GM12878 (cell line): ENCODE measurements around the gene LRBA. TPM values are rescaled to one million over a fixed set of nuclear protein-coding genes. Genes with fewer than 3 reads are reported as not detected.

Experiments used
- ATAC-seq: fragments of 200-7000 bp; cut with Tn5 transposase; 3 replicates; pipeline ENCODE4 v1.9.1; 2020; ENCODE audit warnings: mild to moderate bottlenecking, moderate library complexity
- BruUV-seq: library from RNA; stranded (reverse); fragments of 400-500 nt; replicated peaks from 2 replicates; lab custom pipeline; 2021; lab: Mats Ljungman, UMichigan
- CTCF ChIA-PET: fragments of 300-600 bp; sonication (Branson Sonifier 250); formaldehyde crosslinking; extraction: SDS; loops from one replicate; lab custom pipeline; 2021; ENCODE audit warnings: inconsistent platforms; lab: Yijun Ruan, JAX
- POLR2A ChIA-PET: fragments of 350-600 bp; formaldehyde crosslinking; extraction: SDS; loops from one replicate; lab custom pipeline; 2021; ENCODE audit warnings: inconsistent platforms; lab: Charles Lee
- RAD21 ChIA-PET: fragments of 300-600 bp; sonication (Branson Sonifier 250); formaldehyde crosslinking; loops from one replicate; lab custom pipeline; 2023; ENCODE audit warnings: antibody characterized with exemption; ENCODE audit not compliant: unreplicated experiment; lab: Charles Lee
- SMC1A ChIA-PET: fragments of 300-600 bp; sonication (Branson Sonifier 250); formaldehyde crosslinking; loops from one replicate; lab custom pipeline; 2023; ENCODE audit not compliant: unreplicated experiment, uncharacterized antibody; lab: Charles Lee
- DNase-seq: peaks from one replicate; pipeline ENCODE4 v3.0.0-alpha.2; 2011; ENCODE audit warnings: low read depth, low spot score
- FAIRE-seq: peaks from 3 replicates; lab custom pipeline; 2011; peaks lifted over from hg19 to GRCh38; lab: Jason Lieb, UNC
- H2AFZ ChIP-seq: 2 replicates; pipeline ENCODE4 v1.6.0; 2011; ENCODE audit warnings: low read depth, low read length, control low read depth; ENCODE audit not compliant: control insufficient read depth
- H3K27ac ChIP-seq: 2 replicates; pipeline ENCODE4 v1.5.1; 2011; ENCODE audit warnings: control low read depth; ENCODE audit not compliant: control insufficient read depth, insufficient read depth
- H3K27me3 ChIP-seq, 2 experiments: replicated peaks in 1 of 2; 2 replicates each; pipeline versions ENCODE4 v1.6.0 to v1.6.1; 2011; ENCODE audit warnings: low read length in 1 of 2; ENCODE audit not compliant: control insufficient read depth in 2 of 2, insufficient read depth in 2 of 2
- H3K36me3 ChIP-seq, 2 experiments: 2 replicates each; pipeline ENCODE4 v1.5.1; 2011; ENCODE audit warnings: low read length in 1 of 2; ENCODE audit not compliant: control insufficient read depth in 2 of 2, insufficient read depth in 2 of 2
- H3K4me1 ChIP-seq: 2 replicates; pipeline ENCODE4 v1.6.1; 2011; ENCODE audit warnings: mild to moderate bottlenecking, low read length, moderate library complexity, mixed read lengths; ENCODE audit not compliant: control insufficient read depth, insufficient read depth
- H3K4me2 ChIP-seq: 2 replicates; pipeline ENCODE4 v1.6.0; 2011; ENCODE audit warnings: control low read depth; ENCODE audit not compliant: control insufficient read depth, insufficient read depth
- H3K4me3 ChIP-seq: fragments of 200-600 bp; sonication (generic); 2 replicates; pipeline ENCODE4 v1.5.1; 2016
- H3K79me2 ChIP-seq: 2 replicates; pipeline ENCODE4 v1.6.0; 2011; ENCODE audit warnings: low read length; ENCODE audit not compliant: control insufficient read depth, insufficient read depth
- H3K9ac ChIP-seq: 2 replicates; pipeline ENCODE4 v1.8.0; 2011; ENCODE audit warnings: low read length, control low read depth, mixed read lengths; ENCODE audit not compliant: control insufficient read depth, insufficient read depth
- H3K9me3 ChIP-seq: replicated peaks from 3 replicates; pipeline ENCODE4 v1.5.1; 2011; ENCODE audit warnings: mild to moderate bottlenecking, low read length; ENCODE audit not compliant: control insufficient read depth, insufficient read depth
- H4K20me1 ChIP-seq: 2 replicates; pipeline ENCODE4 v1.6.0; 2011; ENCODE audit not compliant: control insufficient read depth, insufficient read depth
- BHLHE40 ChIP-seq, 2 experiments: fragments of 450-650 bp in 1 of 2; IDR thresholded peaks; 2 replicates each; pipeline ENCODE4 v1.6.1; 2011 to 2017; ENCODE audit warnings: low read depth in 2 of 2, borderline replicate concordance in 1 of 2, improper control_type of control experiment in 1 of 2, low read length in 1 of 2, mild to moderate bottlenecking in 1 of 2
- CBFB ChIP-seq: IDR thresholded peaks from 2 replicates; pipeline ENCODE4 v1.6.1; 2016; ENCODE audit warnings: antibody characterized with exemption, low read depth
- EED ChIP-seq: sonication (generic); IDR thresholded peaks from 2 replicates; pipeline ENCODE4 v1.6.1; 2016; ENCODE audit warnings: antibody characterized with exemption, low read depth
- NFXL1 ChIP-seq: fragments of 450-650 bp; IDR thresholded peaks from 2 replicates; pipeline ENCODE4 v1.6.1; 2017; ENCODE audit warnings: antibody characterized with exemption, mild to moderate bottlenecking, borderline replicate concordance
- NFYA ChIP-seq: IDR thresholded peaks from 2 replicates; pipeline ENCODE4 v1.6.1; 2011; ENCODE audit warnings: low read depth, mild to moderate bottlenecking, low read length, improper control_type of control experiment, borderline replicate concordance
- NFYB ChIP-seq: IDR thresholded peaks from 2 replicates; pipeline ENCODE4 v1.6.1; 2011; ENCODE audit warnings: low read depth, mild to moderate bottlenecking, low read length, improper control_type of control experiment, moderate library complexity; ENCODE audit not compliant: insufficient read depth
- RAD21 ChIP-seq: IDR thresholded peaks from 2 replicates; pipeline ENCODE4 v1.6.1; 2011; ENCODE audit warnings: mild to moderate bottlenecking, low read depth, low read length, moderate library complexity; ENCODE audit not compliant: insufficient read depth
- SMC3 ChIP-seq: IDR thresholded peaks from 2 replicates; pipeline ENCODE4 v1.6.1; 2011; ENCODE audit warnings: low read length, improper control_type of control experiment, borderline replicate concordance
- SREBF1 ChIP-seq: IDR thresholded peaks from 2 replicates; pipeline ENCODE4 v1.6.1; 2012; ENCODE audit warnings: mild to moderate bottlenecking, low read length
- TCF3 ChIP-seq: IDR thresholded peaks from 2 replicates; pipeline ENCODE4 v1.6.1; 2012; ENCODE audit warnings: low read depth, mild to moderate bottlenecking, low read length, borderline replicate concordance; ENCODE audit not compliant: insufficient read depth
- USF1 ChIP-seq: IDR thresholded peaks from 2 replicates; pipeline ENCODE4 v1.6.1; 2011; ENCODE audit warnings: borderline replicate concordance, low read depth, mild to moderate bottlenecking, moderate library complexity, mixed read lengths, low read length; ENCODE audit not compliant: insufficient read depth; ENCODE audit errors: extremely low read length
- USF2 ChIP-seq: IDR thresholded peaks from 2 replicates; pipeline ENCODE4 v1.6.1; 2011; ENCODE audit warnings: low read depth, low read length, improper control_type of control experiment, borderline replicate concordance
- WGBS: methylation state at CpG from one replicate; pipeline ENCODE4 v1.1.6; 2016; ENCODE audit warnings: low lambda C conversion rate; ENCODE audit not compliant: insufficient replicate concordance, insufficient coverage; ENCODE audit errors: missing lambda C conversion rate; 5-methylcytosine and 5-hydroxymethylcytosine counted together
- in situ Hi-C: fragments of 300-500 bp; cut with MboI; formaldehyde crosslinking; loops from 9 replicates; pipeline ENCODE4 v1.14.3; 2018; ENCODE audit warnings: mixed read lengths
- intact Hi-C: fragments of 100-400 bp; cut with micrococcal nuclease; formaldehyde crosslinking; loops from one replicate; pipeline ENCODE4 v1.14.2; 2022; ENCODE audit not compliant: unreplicated experiment
- polyA plus RNA-seq, 11 experiments: library from polyadenylated mRNA; depleted of rRNA in 4 of 11; unstranded in 6 of 11; stranded (reverse) in 5 of 11; fragments of >200 nt; fragmentation: Nextera tagmentation in 4 of 11; fragmentation: Illumina TruSeq in 1 of 11; extraction: Ambion mirVana in 4 of 11; extraction: Trizol in 1 of 11; gene quantifications; 1 replicate in 1 of 11; 2 replicates in 10 of 11; pipeline versions ENCODE4 v1.2.1 to v1.2.3, GENCODE V29; 2011 to 2016; ENCODE audit warnings: inconsistent platforms in 2 of 11, missing spikeins in 2 of 11, low read depth in 1 of 11
- total RNA-seq, 4 experiments: library from RNA; depleted of rRNA in 3 of 4; stranded (reverse); fragments of >200 nt in 3 of 4; fragmentation: Illumina TruSeq in 1 of 4; extraction: Trizol in 1 of 4; gene quantifications; 2 replicates each; pipeline versions ENCODE4 v1.2.1 to v1.2.3, GENCODE V29; 2013 to 2021

The LRBA gene
- total and polyA plus RNA-seq, 10 of the 15 experiments (the other 5 are each of a cell fraction or from before 2014, with no cell fraction given), result 20.3 to 93.4 (median 55.0) TPM

GRCh38 chr4:151048913-151049312 lies 33.8 kb upstream of the LRBA start:
- ChIA-PET CTCF (no interaction called here), RAD21 (interaction anchor here (1.1 to 1.7 kb wide), 5 partner anchors 17 to 87 kb away, joined by 3 to 5 read pairs (median 3); no protein-coding TSS in a partner anchor), POLR2A (no interaction called here), SMC1A (interaction anchor here (1.2 kb wide), 1 partner anchor 200 kb away, joined by 3 read pairs; no protein-coding TSS in a partner anchor)
- ATAC-seq (no peak), DNase-seq (no peak), FAIRE-seq (no peak)
- Histone ChIP-seq H3K9ac (no peak overlapping the region), H4K20me1 (no peaks in the 10 kb centered on the region), H3K4me3 (no peak overlapping the region), H3K27me3 (no peaks in the 10 kb centered on the region), H3K4me2 (no peak overlapping the region), H3K4me1 (peaks cover 14% of the 10 kb centered on the region), H3K27ac (no peak overlapping the region), H3K36me3 (no peaks in the 10 kb centered on the region), H3K9me3 (no peaks in the 10 kb centered on the region), H3K79me2 (no peaks in the 10 kb centered on the region), H2AFZ (no peak overlapping the region)
- no TSS peak for BruUV-seq
- in situ Hi-C loops, result no loop called here
- intact Hi-C loops, result no loop called here
- no peak for TF ChIP-seq USF2
- WGBS, result 72% methylated on average over 11 of the region's 11 CpGs

GRCh38 chr4:151046609-151047008 lies 31.5 kb upstream of the LRBA start:
- Histone ChIP-seq H3K4me2 (no peak overlapping the region), H3K4me3 (no peak overlapping the region), H2AFZ (no peak overlapping the region), H3K27ac (no peak overlapping the region), H3K4me1 (peaks cover 1% of the 10 kb centered on the region), H3K9me3 (no peaks in the 10 kb centered on the region), H3K79me2 (no peaks in the 10 kb centered on the region), H4K20me1 (no peaks in the 10 kb centered on the region), H3K9ac (no peak overlapping the region), H3K36me3 (no peaks in the 10 kb centered on the region), H3K27me3 (no peaks in the 10 kb centered on the region)
- 64% methylated on average over 4 of the region's 4 CpGs for WGBS
- ChIA-PET SMC1A (interaction anchor here (1.2 kb wide), 1 partner anchor 179 kb away, joined by 5 read pairs; no protein-coding TSS in a partner anchor), RAD21 (no interaction called here), CTCF (interaction anchor here (0.6 to 1.9 kb wide), 4 partner anchors 11 to 180 kb away, joined by 3 to 9 read pairs (median 4); no protein-coding TSS in a partner anchor), POLR2A (interaction anchor here (0.6 kb wide), 2 partner anchors 34 to 45 kb away, joined by 3 to 4 read pairs; no protein-coding TSS in a partner anchor)
- intact Hi-C loops (no loop called here), in situ Hi-C loops (no loop called here)
- no TSS peak for BruUV-seq
- TF ChIP-seq SREBF1 (no peak), EED (no peak), USF1 (no peak), CBFB (no peak), SMC3 (no peak), NFYB (no peak), BHLHE40 (IDR thresholded peaks at IDR 0.05; ENCODE audit: borderline replicate concordance in 1 of 2, low read depth in 2 of 2, low read length in 1 of 2) (no peak), NFXL1 (no peak), NFYA (no peak), RAD21 (no peak), TCF3 (no peak)
- FAIRE-seq (no peak), ATAC-seq (no peak), DNase-seq (no peak)
